Measurements from ENCODE around the gene CYP46A1. TPM values are rescaled to one million over a fixed set of nuclear protein-coding genes. Genes with fewer than 3 reads are reported as not detected.

Gene CYP46A1
- total and polyA plus RNA-seq, 8 donors: 1.2 to 6.8 (median 5.5) TPM

- no peaks in the 10 kb centered on the region for H3K4me1 ChIP-seq
- ATAC-seq (no peak), DNase-seq (no peak)
- TF ChIP-seq CTCF (IDR thresholded peaks at IDR 0.05): no peak
- intact Hi-C loops (cut with DNase I): no loop called here
- no peaks in the 10 kb centered on the region for H3K9me3 ChIP-seq
- no peaks in the 10 kb centered on the region for H3K36me3 ChIP-seq
- H3K27me3 ChIP-seq: peaks cover 20 to 37% of the 10 kb centered on the region in 2 donors
- H3K27ac ChIP-seq: no peak overlapping the region
- no peak overlapping the region for H3K4me3 ChIP-seq
Measured at GRCh38 chr14:99663386-99664057, 20.6 kb upstream of the CYP46A1 start.

DNA sequence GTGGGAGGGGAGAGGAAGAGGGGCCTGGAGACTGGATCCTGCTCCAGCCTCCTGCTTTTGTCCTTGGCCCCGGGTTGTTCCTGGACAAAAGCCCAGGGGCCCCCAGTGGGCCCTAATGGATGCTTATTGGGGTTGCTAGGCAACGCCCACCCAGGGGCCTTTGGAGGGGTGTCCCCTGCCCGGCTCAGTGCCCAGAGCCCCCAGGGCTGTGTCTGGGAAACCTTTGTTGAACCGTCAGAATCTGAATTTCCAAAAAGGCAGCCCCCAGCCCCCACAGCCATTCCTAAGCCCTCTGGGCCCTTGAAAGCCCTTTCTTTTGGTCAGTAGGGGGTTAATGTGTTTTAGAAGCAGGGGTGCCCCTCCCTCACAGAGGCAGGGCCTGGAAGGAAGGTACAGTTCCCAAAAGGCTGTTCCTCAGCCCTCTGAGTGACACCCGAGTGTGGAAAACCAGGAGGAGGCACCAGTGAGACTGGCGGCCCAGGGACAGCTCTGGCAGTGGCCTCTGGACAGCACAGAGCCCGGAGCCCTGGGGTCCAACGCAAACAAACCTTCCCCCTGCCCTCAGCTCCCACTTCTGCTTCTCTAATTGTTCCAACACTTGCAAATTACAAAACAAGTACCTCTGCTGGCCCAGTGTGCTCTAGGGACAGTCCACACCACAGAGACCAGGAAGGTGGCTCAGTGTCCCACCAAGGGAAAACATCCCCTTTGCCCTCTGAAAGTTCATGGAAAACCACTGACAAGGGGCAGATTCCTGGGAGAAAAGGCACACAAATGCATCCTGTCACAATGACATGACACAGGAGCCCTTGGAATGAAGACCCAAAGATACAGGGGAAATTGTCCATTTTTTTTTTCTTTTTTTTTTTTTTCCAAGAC lies 19.8 kb upstream of the CYP46A1 start:
- Histone ChIP-seq H3K4me3 (no peak overlapping the region), H3K4me1 (no peaks in the 10 kb centered on the region), H3K9me3 (no peaks in the 10 kb centered on the region), H3K36me3 (no peaks in the 10 kb centered on the region), H3K27ac (no peak overlapping the region), H3K27me3 (peaks cover 13 to 29% of the 10 kb centered on the region in 2 donors)
- intact Hi-C loops (cut with DNase I): no loop called here
- TF ChIP-seq CTCF (IDR thresholded peaks at IDR 0.05): no peak
- ATAC-seq: no peak
- no peak for DNase-seq

DNA sequence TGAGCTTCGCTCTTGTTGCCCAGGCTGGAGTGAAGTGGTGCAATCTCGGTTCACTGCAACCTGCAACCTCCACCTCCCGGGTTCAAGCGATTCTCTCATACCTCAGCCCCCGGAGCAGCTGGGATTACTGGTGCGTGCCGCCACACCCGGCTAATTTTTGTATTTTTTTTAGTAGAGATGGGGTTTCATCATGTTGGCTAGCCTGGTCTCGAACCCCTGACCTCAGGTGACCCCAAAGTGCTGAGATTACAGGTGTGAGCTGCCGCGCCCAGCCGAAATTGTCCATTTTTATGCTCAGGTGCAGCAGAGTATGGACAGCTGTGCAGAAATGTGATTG lies 19.2 kb upstream of the CYP46A1 start:
- no peaks in the 10 kb centered on the region for H3K4me1 ChIP-seq
- ATAC-seq (no peak), DNase-seq (no peak)
- no peaks in the 10 kb centered on the region for H3K36me3 ChIP-seq
- H3K27me3 ChIP-seq: peaks cover 7 to 23% of the 10 kb centered on the region in 2 donors
- intact Hi-C loops (cut with DNase I): no loop called here
- no peaks in the 10 kb centered on the region for H3K9me3 ChIP-seq
- no peak for TF ChIP-seq CTCF (IDR thresholded peaks at IDR 0.05)
- no peak overlapping the region for H3K4me3 ChIP-seq
- H3K27ac ChIP-seq: no peak overlapping the region

GRCh38 chr14:99666533-99666932 lies 17.6 kb upstream of the CYP46A1 start:
- Histone ChIP-seq H3K4me1 (no peaks in the 10 kb centered on the region), H3K27ac (no peak overlapping the region), H3K9me3 (no peaks in the 10 kb centered on the region), H3K27me3 (peaks cover 0 to 7% of the 10 kb centered on the region in 2 donors), H3K36me3 (no peaks in the 10 kb centered on the region), H3K4me3 (no peak overlapping the region)
- DNase-seq (no peak), ATAC-seq (no peak)
- TF ChIP-seq CTCF (IDR thresholded peaks at IDR 0.05): no peak
- intact Hi-C loops (cut with DNase I): no loop called here

GRCh38 chr14:99667045-99667444 lies 17.1 kb upstream of the CYP46A1 start:
- no peak overlapping the region for H3K27ac ChIP-seq
- intact Hi-C loops (cut with DNase I): no loop called here

More at GRCh38 chr14:99667045-99667444, 17.1 kb upstream of the CYP46A1 start:
- H3K36me3 ChIP-seq: no peaks in the 10 kb centered on the region
- TF ChIP-seq CTCF (IDR thresholded peaks at IDR 0.05): no peak
- H3K9me3 ChIP-seq: no peaks in the 10 kb centered on the region
- no peak for ATAC-seq
- H3K4me1 ChIP-seq: no peaks in the 10 kb centered on the region
- no peak for DNase-seq
- H3K27me3 ChIP-seq: peaks cover 0 to 1% of the 10 kb centered on the region in 2 donors
- no peak overlapping the region for H3K4me3 ChIP-seq
